GM23338 (cell line): ENCODE results near the gene RIPK1. TPM values are rescaled to one million over a fixed set of nuclear protein-coding genes. Genes with fewer than 3 reads are reported as not detected.
A peak's percentile ranks its signal among the peaks of the same experiment; 100 is the strongest.

Source experiments
- ATAC-seq: fragments of 200-7000 bp; cut with Tn5 transposase; 3 replicates; pipeline ENCODE4 v1.9.1; 2020
- DNase-seq: peaks from one replicate; pipeline ENCODE4 v3.0.0-alpha.2; 2015; ENCODE audit warnings: low spot score
- H2AFZ ChIP-seq: fragments of 200-600 bp; sonication (generic); 2 replicates; pipeline ENCODE4 v1.8.0; 2016; ENCODE audit warnings: antibody characterized with exemption, mild to moderate bottlenecking, moderate library complexity
- H3F3A ChIP-seq: fragments of 200-600 bp; sonication (generic); replicated peaks from 2 replicates; pipeline ENCODE4 v1.8.0; 2017; ENCODE audit warnings: antibody characterized with exemption, mixed run types, low read depth
- H3K27ac ChIP-seq: fragments of 200-600 bp; sonication (generic); 2 replicates; pipeline ENCODE4 v1.6.1; 2016; ENCODE audit warnings: low read depth
- H3K27me3 ChIP-seq: fragments of 200-600 bp; sonication (generic); 2 replicates; pipeline ENCODE4 v1.8.0; 2016; ENCODE audit warnings: mild to moderate bottlenecking, mixed run types, moderate library complexity; ENCODE audit not compliant: insufficient read depth
- H3K36me3 ChIP-seq: fragments of 200-600 bp; sonication (generic); 2 replicates; pipeline ENCODE4 v1.8.0; 2016; ENCODE audit warnings: mild to moderate bottlenecking; ENCODE audit not compliant: insufficient read depth
- H3K4me1 ChIP-seq: fragments of 200-600 bp; sonication (generic); 2 replicates; pipeline ENCODE4 v1.8.0; 2016; ENCODE audit warnings: mild to moderate bottlenecking, moderate library complexity; ENCODE audit not compliant: insufficient read depth
- H3K4me2 ChIP-seq: fragments of 200-600 bp; sonication (generic); 2 replicates; pipeline ENCODE4 v1.7.1; 2017; ENCODE audit warnings: mixed run types
- H3K4me3 ChIP-seq: fragments of 200-600 bp; sonication (generic); 2 replicates; pipeline ENCODE4 v1.6.1; 2016; ENCODE audit warnings: mixed run types
- H3K79me2 ChIP-seq: fragments of 200-600 bp; sonication (generic); replicated peaks from 2 replicates; pipeline ENCODE4 v1.8.0; 2017; ENCODE audit warnings: mild to moderate bottlenecking; ENCODE audit not compliant: insufficient read depth
- H3K9me2 ChIP-seq: fragments of 200-600 bp; sonication (generic); 2 replicates; pipeline ENCODE4 v1.8.0; 2017; ENCODE audit not compliant: insufficient read depth
- H4K20me1 ChIP-seq: fragments of 200-600 bp; sonication (generic); replicated peaks from 2 replicates; pipeline ENCODE4 v1.8.0; 2017; ENCODE audit warnings: mild to moderate bottlenecking; ENCODE audit not compliant: insufficient read depth
- H3K27ac Mint-ChIP-seq: 2 replicates; pipeline ENCODE4 v1.8.0; 2020; ENCODE audit warnings: inconsistent platforms, mild to moderate bottlenecking, moderate library complexity, mixed read lengths
- H3K27me3 Mint-ChIP-seq: 3 replicates; pipeline ENCODE4 v1.8.0; 2022; ENCODE audit warnings: low read depth, mild to moderate bottlenecking, moderate library complexity, mixed read lengths, inconsistent platforms; ENCODE audit not compliant: insufficient read depth, poor library complexity
- H3K36me3 Mint-ChIP-seq: 3 replicates; pipeline ENCODE4 v1.8.0; 2021; ENCODE audit warnings: low read depth, mild to moderate bottlenecking, inconsistent platforms, moderate library complexity, mixed read lengths
- H3K4me1 Mint-ChIP-seq: 3 replicates; pipeline ENCODE4 v1.8.0; 2020; ENCODE audit warnings: mild to moderate bottlenecking, inconsistent platforms, mixed read lengths
- H3K4me3 Mint-ChIP-seq: 3 replicates; pipeline ENCODE4 v1.8.0; 2021; ENCODE audit warnings: moderate library complexity, mild to moderate bottlenecking, inconsistent platforms, mixed read lengths
- H3K9me3 Mint-ChIP-seq: 3 replicates; pipeline ENCODE4 v1.8.0; 2020; ENCODE audit warnings: moderate library complexity, mild to moderate bottlenecking, inconsistent platforms, mixed read lengths
- CREB1 ChIP-seq: fragments of 250-450 bp; sonication (Bioruptor Pico); IDR thresholded peaks from 2 replicates; pipeline ENCODE4 v1.5.0; 2020; ENCODE audit warnings: low read depth, mild to moderate bottlenecking, moderate library complexity
- EZH2 ChIP-seq: fragments of 200-600 bp; sonication (generic); IDR thresholded peaks from one replicate; pipeline ENCODE4 v1.8.0; 2017; ENCODE audit warnings: antibody characterized with exemption, mild to moderate bottlenecking, low read depth; ENCODE audit not compliant: unreplicated experiment
- JUNB ChIP-seq: IDR thresholded peaks from one replicate; pipeline ENCODE4 v1.6.1; 2016; ENCODE audit warnings: antibody characterized with exemption; ENCODE audit not compliant: unreplicated experiment
- POLR2AphosphoS5 ChIP-seq: IDR thresholded peaks from 2 replicates; pipeline ENCODE4 v1.6.1; 2016; ENCODE audit warnings: antibody characterized with exemption, low read depth
- ZNF114 ChIP-seq: fragments of 250-450 bp; sonication (Bioruptor Pico); IDR thresholded peaks from 2 replicates; pipeline ENCODE4 v1.5.0; 2020; ENCODE audit warnings: mild to moderate bottlenecking, moderate library complexity
- ZNF331 ChIP-seq: fragments of 250-450 bp; sonication (Bioruptor Pico); IDR thresholded peaks from 2 replicates; pipeline ENCODE4 v1.5.0; 2020; ENCODE audit warnings: low read depth, mild to moderate bottlenecking, moderate library complexity
- polyA plus RNA-seq: library from polyadenylated mRNA; unstranded; fragments of >200 nt; fragmentation: Nextera tagmentation; extraction: Ambion mirVana; gene quantifications from 2 replicates; pipeline ENCODE4 v1.2.1, GENCODE V29; 2016
- total RNA-seq: library from RNA; depleted of rRNA; stranded (reverse); fragments of >200 nt; shearing (Covaris generic); gene quantifications from 2 replicates; pipeline ENCODE4 v1.2.3, GENCODE V29; 2014
- TF ChIP-seq, protein P1 (sequence below): IDR thresholded peaks from one replicate; pipeline ENCODE4 v1.6.1; 2018; ENCODE audit warnings: antibody characterized with exemption; ENCODE audit not compliant: unreplicated experiment
- TF ChIP-seq, protein P2 (sequence below): IDR thresholded peaks from 2 replicates; pipeline ENCODE4 v1.6.1; 2016; ENCODE audit warnings: antibody characterized with exemption

The RIPK1 gene
- total and polyA plus RNA-seq, 2 experiments from 2014 or later: 5.7 to 19.4 TPM

DNA sequence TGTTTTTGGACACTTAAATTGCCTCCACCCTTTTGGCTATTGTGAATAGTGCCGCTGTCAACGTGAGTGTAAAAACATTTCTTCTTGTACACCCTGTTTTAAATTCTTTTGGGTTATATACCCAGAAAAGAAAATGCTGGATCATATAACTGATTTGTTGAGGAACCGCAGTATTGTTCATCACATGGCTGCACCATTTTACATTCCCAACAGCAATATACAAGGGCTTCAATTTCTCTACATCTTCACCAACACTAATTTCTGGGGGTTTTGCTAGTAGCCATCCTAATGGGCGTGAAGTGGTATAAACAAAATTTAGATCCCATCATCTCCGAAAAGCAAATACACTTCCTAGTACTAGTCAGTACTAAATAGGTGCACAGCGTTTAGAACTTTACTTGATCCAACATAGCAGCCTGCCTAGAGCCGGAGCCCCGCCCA is 49.6 kb downstream of the RIPK1 start (continued):
- TF ChIP-seq, protein P1, sequence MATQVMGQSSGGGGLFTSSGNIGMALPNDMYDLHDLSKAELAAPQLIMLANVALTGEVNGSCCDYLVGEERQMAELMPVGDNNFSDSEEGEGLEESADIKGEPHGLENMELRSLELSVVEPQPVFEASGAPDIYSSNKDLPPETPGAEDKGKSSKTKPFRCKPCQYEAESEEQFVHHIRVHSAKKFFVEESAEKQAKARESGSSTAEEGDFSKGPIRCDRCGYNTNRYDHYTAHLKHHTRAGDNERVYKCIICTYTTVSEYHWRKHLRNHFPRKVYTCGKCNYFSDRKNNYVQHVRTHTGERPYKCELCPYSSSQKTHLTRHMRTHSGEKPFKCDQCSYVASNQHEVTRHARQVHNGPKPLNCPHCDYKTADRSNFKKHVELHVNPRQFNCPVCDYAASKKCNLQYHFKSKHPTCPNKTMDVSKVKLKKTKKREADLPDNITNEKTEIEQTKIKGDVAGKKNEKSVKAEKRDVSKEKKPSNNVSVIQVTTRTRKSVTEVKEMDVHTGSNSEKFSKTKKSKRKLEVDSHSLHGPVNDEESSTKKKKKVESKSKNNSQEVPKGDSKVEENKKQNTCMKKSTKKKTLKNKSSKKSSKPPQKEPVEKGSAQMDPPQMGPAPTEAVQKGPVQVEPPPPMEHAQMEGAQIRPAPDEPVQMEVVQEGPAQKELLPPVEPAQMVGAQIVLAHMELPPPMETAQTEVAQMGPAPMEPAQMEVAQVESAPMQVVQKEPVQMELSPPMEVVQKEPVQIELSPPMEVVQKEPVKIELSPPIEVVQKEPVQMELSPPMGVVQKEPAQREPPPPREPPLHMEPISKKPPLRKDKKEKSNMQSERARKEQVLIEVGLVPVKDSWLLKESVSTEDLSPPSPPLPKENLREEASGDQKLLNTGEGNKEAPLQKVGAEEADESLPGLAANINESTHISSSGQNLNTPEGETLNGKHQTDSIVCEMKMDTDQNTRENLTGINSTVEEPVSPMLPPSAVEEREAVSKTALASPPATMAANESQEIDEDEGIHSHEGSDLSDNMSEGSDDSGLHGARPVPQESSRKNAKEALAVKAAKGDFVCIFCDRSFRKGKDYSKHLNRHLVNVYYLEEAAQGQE: no peak
- TF ChIP-seq, protein P2, sequence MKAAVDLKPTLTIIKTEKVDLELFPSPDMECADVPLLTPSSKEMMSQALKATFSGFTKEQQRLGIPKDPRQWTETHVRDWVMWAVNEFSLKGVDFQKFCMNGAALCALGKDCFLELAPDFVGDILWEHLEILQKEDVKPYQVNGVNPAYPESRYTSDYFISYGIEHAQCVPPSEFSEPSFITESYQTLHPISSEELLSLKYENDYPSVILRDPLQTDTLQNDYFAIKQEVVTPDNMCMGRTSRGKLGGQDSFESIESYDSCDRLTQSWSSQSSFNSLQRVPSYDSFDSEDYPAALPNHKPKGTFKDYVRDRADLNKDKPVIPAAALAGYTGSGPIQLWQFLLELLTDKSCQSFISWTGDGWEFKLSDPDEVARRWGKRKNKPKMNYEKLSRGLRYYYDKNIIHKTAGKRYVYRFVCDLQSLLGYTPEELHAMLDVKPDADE: no peak

DNA sequence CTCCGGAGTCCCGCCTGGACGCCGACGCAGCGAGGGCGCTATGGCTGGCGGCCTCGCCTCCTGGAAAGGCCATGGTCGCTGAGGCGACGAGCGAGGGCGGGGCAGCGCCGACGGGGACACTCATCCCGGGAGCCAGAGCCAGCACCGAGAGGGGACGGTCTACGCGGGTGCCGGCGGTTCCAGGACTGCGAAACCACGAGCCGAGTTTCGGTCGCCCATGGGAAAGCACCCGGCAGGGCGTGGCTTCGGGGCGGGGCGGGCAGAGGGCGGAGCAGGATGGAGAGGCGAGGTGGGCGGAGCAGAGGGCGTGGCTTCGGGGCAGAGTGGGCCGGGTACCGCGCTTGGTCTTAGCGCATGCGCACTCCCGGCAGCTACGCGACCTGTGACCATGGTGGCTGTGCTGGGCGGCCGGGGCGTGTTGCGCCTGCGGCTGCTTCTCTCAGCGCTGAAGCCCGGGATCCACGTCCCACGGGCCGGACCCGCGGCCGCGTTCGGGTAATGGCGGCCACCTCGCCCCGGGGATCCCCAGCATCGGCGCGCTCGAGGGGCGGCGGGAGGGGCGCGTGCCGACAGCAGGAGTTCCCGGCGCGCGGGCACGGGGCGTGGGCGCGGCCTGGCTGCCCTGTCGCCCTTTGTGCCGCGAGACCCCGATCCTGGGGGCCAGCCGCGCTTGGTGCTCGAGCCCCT is 50.2 kb downstream of the RIPK1 start, which contains the start of gene BPHL:
Gene BPHL (plus strand): TSS at position 359 of the 687 bp plus-strand sequence. CDS start 30 bp downstream, at position 389.
- Histone ChIP-seq H3K27me3 (no peaks in the 10 kb centered on the region), H3K79me2 (peaks cover 9% of the 10 kb centered on the region), H3K4me3 (peak within 1 kb of the TSS; percentile 97), H3K27ac (peak within 1 kb of the TSS; percentile 99), H3K4me2 (peak within 1 kb of the TSS; percentile 94), H3K4me1 (peaks cover 27% of the 10 kb centered on the region), H3K36me3 (no peaks in the 10 kb centered on the region; the same call in 1 of the 2 replicates), H4K20me1 (no peaks in the 10 kb centered on the region), H3F3A (peaks cover 9% of the 10 kb centered on the region), H3K9me2 (no peaks in the 10 kb centered on the region), H2AFZ (peak within 1 kb of the TSS; percentile 92)
- Mint-ChIP-seq H3K9me3 (no peaks in the 10 kb centered on the region), H3K4me1 (peaks cover 32% of the 10 kb centered on the region), H3K27ac (peak within 1 kb of the TSS; percentile 87), H3K27me3 (peaks cover 8% of the 10 kb centered on the region), H3K36me3 (peaks cover 3% of the 10 kb centered on the region), H3K4me3 (peak within 1 kb of the TSS; percentile 73)
- DNase-seq: peak; percentile 96
- peak; percentile 91 for ATAC-seq
- TF ChIP-seq EZH2: no peak
- peak; percentile 89 for TF ChIP-seq POLR2AphosphoS5
- 0 out of 2 replicates have a peak, but pooled peaks have one; percentile 45 for TF ChIP-seq CREB1 (CRISPR knock-in tag)
- TF ChIP-seq ZNF331 (CRISPR knock-in tag): no peak
- no peak for TF ChIP-seq ZNF114
- TF ChIP-seq, protein P2: peak; percentile 30; the same call in 1 of the 2 replicates
- TF ChIP-seq JUNB: no peak
